ENCODE measurements around the gene ARHGAP40. TPM values are rescaled to one million over a fixed set of nuclear protein-coding genes. Genes with fewer than 3 reads are reported as not detected.

The ARHGAP40 gene
- total and polyA plus RNA-seq, 9 of the 15 experiments (the other 6 are each of a cell fraction or from before 2014, with no cell fraction given), result not detected

GRCh38 chr20:38692436-38693411 is 91.1 kb downstream of the ARHGAP40 start (continued):
- TF ChIP-seq CCNT2 (IDR thresholded peaks at IDR 0.05; ENCODE audit: borderline replicate concordance, extremely low read depth, insufficient read length, low read depth, low read length) (peak; percentile 95), HMG20B (CRISPR knock-in tag; IDR thresholded peaks at IDR 0.05) (no peak), MTA2 (IDR thresholded peaks at IDR 0.05; ENCODE audit: low read depth) (peak; percentile 81), ZBTB49 (CRISPR knock-in tag; IDR thresholded peaks at IDR 0.05; ENCODE audit: borderline replicate concordance) (no peak), PML (IDR thresholded peaks at IDR 0.05; ENCODE audit: low read length) (peak; percentile 94), GABPB2 (CRISPR knock-in tag; conservative IDR thresholded peaks at IDR 0.05) (no peak), FOXK2 (conservative IDR thresholded peaks at IDR 0.05 in 1 of 2, IDR thresholded peaks at IDR 0.05 in 1 of 2; ENCODE audit: low read depth in 2 of 2) (0 out of 4 replicates have a peak, but pooled peaks of 1 of the 2 experiments have one; percentile 12), RNF219 (CRISPR knock-in tag; IDR thresholded peaks at IDR 0.05) (no peak), TAF1 (IDR thresholded peaks at IDR 0.05; ENCODE audit: control insufficient read depth, extremely low read depth, insufficient read depth, low read length, severe bottlenecking) (no peak), ZNF174 (CRISPR knock-in tag; IDR thresholded peaks at IDR 0.05) (no peak), RB1 (IDR thresholded peaks at IDR 0.05; ENCODE audit: low read depth) (no peak), ZNF175 (CRISPR knock-in tag; IDR thresholded peaks at IDR 0.05; ENCODE audit: low read depth) (peak; percentile 81; the same call in 1 of the 2 replicates), GABPB1 (CRISPR knock-in tag; IDR thresholded peaks at IDR 0.05) (no peak; the same call in 1 of the 2 replicates), TSC22D4 (tag; IDR thresholded peaks at IDR 0.05) (no peak), EP300 (IDR thresholded peaks at IDR 0.05; ENCODE audit: low read length) (peak; percentile 64), ELK1 (CRISPR knock-in tag; IDR thresholded peaks at IDR 0.05) (no peak)

Data from K562 (cell line).